Measurements from ENCODE around the gene RAB7B. TPM values are rescaled to one million over a fixed set of nuclear protein-coding genes. Genes with fewer than 3 reads are reported as not detected.

The RAB7B gene
- polyA plus RNA-seq, 2 of the 4 experiments (the other 2 are of a cell fraction) = 0.08 to 0.30 TPM

DNA sequence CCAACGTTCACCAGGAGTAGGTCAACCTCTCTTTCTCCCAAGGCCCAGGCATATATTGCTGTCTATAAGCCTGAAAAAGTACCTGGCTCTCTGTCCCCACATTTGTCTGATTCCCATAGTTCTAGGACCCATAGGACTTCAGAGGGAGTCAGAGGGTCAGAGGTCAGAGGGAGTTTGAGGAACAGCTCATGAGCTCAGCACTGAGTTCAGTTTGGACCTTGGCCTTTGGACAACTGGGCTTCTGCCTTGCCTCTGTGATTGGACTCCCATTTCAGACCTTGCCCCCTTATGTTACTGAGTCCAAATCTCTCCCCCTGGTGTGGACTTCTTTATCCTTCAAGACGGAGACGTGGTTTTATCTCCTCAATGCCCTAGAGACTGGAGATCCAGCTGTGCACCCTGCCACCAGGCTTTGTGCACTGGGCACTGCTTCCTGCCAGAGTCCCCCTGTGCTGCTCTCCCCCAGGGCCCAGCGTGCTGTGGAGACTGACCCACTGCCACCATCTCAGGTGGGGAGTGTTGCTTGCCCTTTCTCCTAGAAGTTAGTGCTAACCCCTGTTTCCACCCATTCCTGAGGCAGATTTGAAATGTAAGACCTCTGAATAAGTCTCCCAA is 17.3 kb upstream of the RAB7B start:
- no peak overlapping the region for H3K4me3 ChIP-seq
- H3K27ac ChIP-seq = no peak overlapping the region
- ChIA-PET CTCF (interaction anchor here (1.3 to 3.7 kb wide), 4 partner anchors 11 to 86 kb away, joined by 3 to 26 read pairs (median 4); no protein-coding TSS in a partner anchor), POLR2A (no interaction called here)
- no peaks in the 10 kb centered on the region for H3K4me1 ChIP-seq
- no peak overlapping the region for H3K4me2 ChIP-seq
- DNase-seq (ENCODE audit: low read depth in 1 of 2, low spot score in 1 of 2) = no peak
- 68% methylated on average over 3 of the region's 4 CpGs for WGBS (ENCODE audit: missing lambda C conversion rate)
- no peaks in the 10 kb centered on the region for H3K9me3 ChIP-seq
- no peak for TF ChIP-seq CHD2 (IDR thresholded peaks at IDR 0.05; ENCODE audit: low read length, partially characterized antibody)
- no peak for TF ChIP-seq HEYL (CRISPR knock-in tag; IDR thresholded peaks at IDR 0.05)
- no peak for TF ChIP-seq PHF8 (IDR thresholded peaks at IDR 0.05; ENCODE audit: borderline replicate concordance, low read depth)
- TF ChIP-seq, protein P1, sequence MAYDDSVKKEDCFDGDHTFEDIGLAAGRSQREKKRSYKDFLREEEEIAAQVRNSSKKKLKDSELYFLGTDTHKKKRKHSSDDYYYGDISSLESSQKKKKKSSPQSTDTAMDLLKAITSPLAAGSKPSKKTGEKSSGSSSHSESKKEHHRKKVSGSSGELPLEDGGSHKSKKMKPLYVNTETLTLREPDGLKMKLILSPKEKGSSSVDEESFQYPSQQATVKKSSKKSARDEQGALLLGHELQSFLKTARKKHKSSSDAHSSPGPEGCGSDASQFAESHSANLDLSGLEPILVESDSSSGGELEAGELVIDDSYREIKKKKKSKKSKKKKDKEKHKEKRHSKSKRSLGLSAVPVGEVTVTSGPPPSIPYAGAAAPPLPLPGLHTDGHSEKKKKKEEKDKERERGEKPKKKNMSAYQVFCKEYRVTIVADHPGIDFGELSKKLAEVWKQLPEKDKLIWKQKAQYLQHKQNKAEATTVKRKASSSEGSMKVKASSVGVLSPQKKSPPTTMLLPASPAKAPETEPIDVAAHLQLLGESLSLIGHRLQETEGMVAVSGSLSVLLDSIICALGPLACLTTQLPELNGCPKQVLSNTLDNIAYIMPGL (CRISPR knock-in tag; IDR thresholded peaks at IDR 0.05; ENCODE audit: borderline replicate concordance) = no peak
- TF ChIP-seq, protein P2, sequence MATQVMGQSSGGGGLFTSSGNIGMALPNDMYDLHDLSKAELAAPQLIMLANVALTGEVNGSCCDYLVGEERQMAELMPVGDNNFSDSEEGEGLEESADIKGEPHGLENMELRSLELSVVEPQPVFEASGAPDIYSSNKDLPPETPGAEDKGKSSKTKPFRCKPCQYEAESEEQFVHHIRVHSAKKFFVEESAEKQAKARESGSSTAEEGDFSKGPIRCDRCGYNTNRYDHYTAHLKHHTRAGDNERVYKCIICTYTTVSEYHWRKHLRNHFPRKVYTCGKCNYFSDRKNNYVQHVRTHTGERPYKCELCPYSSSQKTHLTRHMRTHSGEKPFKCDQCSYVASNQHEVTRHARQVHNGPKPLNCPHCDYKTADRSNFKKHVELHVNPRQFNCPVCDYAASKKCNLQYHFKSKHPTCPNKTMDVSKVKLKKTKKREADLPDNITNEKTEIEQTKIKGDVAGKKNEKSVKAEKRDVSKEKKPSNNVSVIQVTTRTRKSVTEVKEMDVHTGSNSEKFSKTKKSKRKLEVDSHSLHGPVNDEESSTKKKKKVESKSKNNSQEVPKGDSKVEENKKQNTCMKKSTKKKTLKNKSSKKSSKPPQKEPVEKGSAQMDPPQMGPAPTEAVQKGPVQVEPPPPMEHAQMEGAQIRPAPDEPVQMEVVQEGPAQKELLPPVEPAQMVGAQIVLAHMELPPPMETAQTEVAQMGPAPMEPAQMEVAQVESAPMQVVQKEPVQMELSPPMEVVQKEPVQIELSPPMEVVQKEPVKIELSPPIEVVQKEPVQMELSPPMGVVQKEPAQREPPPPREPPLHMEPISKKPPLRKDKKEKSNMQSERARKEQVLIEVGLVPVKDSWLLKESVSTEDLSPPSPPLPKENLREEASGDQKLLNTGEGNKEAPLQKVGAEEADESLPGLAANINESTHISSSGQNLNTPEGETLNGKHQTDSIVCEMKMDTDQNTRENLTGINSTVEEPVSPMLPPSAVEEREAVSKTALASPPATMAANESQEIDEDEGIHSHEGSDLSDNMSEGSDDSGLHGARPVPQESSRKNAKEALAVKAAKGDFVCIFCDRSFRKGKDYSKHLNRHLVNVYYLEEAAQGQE (IDR thresholded peaks at IDR 0.05) = no peak
- no peak for TF ChIP-seq FOSB (CRISPR knock-in tag; IDR thresholded peaks at IDR 0.05)
- TF ChIP-seq ZSCAN20 (CRISPR knock-in tag; IDR thresholded peaks at IDR 0.05) = no peak
- TF ChIP-seq BHLHE40 (IDR thresholded peaks at IDR 0.05; ENCODE audit: low read depth, low read length) = no peak
- TF ChIP-seq, protein P3, sequence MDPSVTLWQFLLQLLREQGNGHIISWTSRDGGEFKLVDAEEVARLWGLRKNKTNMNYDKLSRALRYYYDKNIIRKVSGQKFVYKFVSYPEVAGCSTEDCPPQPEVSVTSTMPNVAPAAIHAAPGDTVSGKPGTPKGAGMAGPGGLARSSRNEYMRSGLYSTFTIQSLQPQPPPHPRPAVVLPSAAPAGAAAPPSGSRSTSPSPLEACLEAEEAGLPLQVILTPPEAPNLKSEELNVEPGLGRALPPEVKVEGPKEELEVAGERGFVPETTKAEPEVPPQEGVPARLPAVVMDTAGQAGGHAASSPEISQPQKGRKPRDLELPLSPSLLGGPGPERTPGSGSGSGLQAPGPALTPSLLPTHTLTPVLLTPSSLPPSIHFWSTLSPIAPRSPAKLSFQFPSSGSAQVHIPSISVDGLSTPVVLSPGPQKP (IDR thresholded peaks at IDR 0.05; ENCODE audit: low read depth, low read length) = no peak
- TF ChIP-seq CBX2 (IDR thresholded peaks at IDR 0.05; ENCODE audit: borderline replicate concordance, low read depth) = no peak
- no peak for TF ChIP-seq POLR2A (IDR thresholded peaks at IDR 0.05; ENCODE audit: low read length)
- TF ChIP-seq NPAS2 (CRISPR knock-in tag; IDR thresholded peaks at IDR 0.05; ENCODE audit: borderline replicate concordance) = no peak
- TF ChIP-seq TP53 (CRISPR knock-in tag; IDR thresholded peaks at IDR 0.05) = no peak
- no peak for TF ChIP-seq KDM1A (IDR thresholded peaks at IDR 0.05; ENCODE audit: low read depth)
- TF ChIP-seq RAD21 (conservative IDR thresholded peaks at IDR 0.05 in 1 of 2, IDR thresholded peaks at IDR 0.05 in 1 of 2) = no peak
- TF ChIP-seq HOXB13 (CRISPR knock-in tag; IDR thresholded peaks at IDR 0.05; ENCODE audit: low read depth) = no peak
- no peak for FAIRE-seq
- ATAC-seq = no peak

DNA sequence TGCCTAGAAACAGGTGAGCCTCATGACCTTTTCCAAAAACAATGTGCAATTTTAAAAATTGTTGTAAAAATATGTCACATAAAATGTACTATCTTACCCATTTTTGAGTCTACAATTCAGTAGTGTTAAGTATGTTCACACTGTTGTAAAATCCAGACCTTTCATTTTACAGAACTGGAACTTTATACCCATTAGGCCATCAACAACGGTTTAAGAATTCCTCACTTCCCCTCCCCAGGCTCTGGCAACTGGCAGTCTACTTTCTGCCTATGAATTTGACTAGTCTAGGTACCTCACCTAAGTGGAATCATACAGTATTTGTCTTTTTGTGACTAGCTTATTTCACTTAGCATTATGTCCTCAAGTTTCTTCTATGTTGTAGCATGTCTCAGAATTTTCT is 11.9 kb upstream of the RAB7B start:
- 27% methylated on average over 1 of the region's 1 CpG for WGBS (ENCODE audit: missing lambda C conversion rate)
- Histone ChIP-seq H3K4me3 (no peak overlapping the region), H3K9me3 (no peaks in the 10 kb centered on the region), H3K4me2 (no peak overlapping the region), H3K4me1 (no peaks in the 10 kb centered on the region), H3K27ac (no peak overlapping the region)
- ATAC-seq (no peak), FAIRE-seq (peak; percentile 13), DNase-seq (ENCODE audit: low read depth in 1 of 2, low spot score in 1 of 2) (no peak)
- TF ChIP-seq ZSCAN20 (CRISPR knock-in tag; IDR thresholded peaks at IDR 0.05) = no peak
- POLR2A ChIA-PET = interaction anchor here (0.6 kb wide), 1 partner anchor 10 kb away, joined by 4 read pairs; no protein-coding TSS in a partner anchor
- CTCF ChIA-PET = interaction anchor here (0.6 to 1.3 kb wide), 3 partner anchors 12 to 392 kb away, joined by 3 to 4 read pairs (median 3); partner anchors contain the start of gene RAB7B
